Lung (tissue), 12 donors: ENCODE measurements around the gene ELAVL4. TPM values are rescaled to one million over a fixed set of nuclear protein-coding genes. Genes with fewer than 3 reads are reported as not detected.

Experiments used
- ATAC-seq: fragments of 200-7000 bp; cut with Tn5 transposase; one replicate; pipeline ENCODE4 v1.9.1; 2020; ENCODE audit warnings: moderate number of reproducible peaks; ENCODE audit not compliant: insufficient read depth, low FRiP score
- DNase-seq, 3 donors: peaks; one replicate each; pipeline ENCODE4 v3.0.0-alpha.2; 2013 to 2017
- H3K27ac ChIP-seq, 2 donors: one replicate each; pipeline ENCODE4 v1.5.1; 2013; ENCODE audit warnings: mild to moderate bottlenecking in 2 of 2, moderate library complexity in 2 of 2, control low read depth in 1 of 2, inconsistent platforms in 1 of 2, low read depth in 1 of 2, low read length in 1 of 2
- H3K27me3 ChIP-seq, 3 donors: one replicate each; pipeline ENCODE4 v1.5.1; 2013; ENCODE audit warnings: low read length in 2 of 3; ENCODE audit not compliant: control insufficient read depth in 3 of 3, insufficient read depth in 3 of 3
- H3K36me3 ChIP-seq, 4 donors: one replicate each; pipeline ENCODE4 v1.5.1; 2013; ENCODE audit warnings: low read length in 4 of 4, mild to moderate bottlenecking in 1 of 4, moderate library complexity in 1 of 4; ENCODE audit not compliant: control insufficient read depth in 4 of 4, insufficient read depth in 4 of 4
- H3K4me1 ChIP-seq, 5 donors: one replicate each; pipeline ENCODE4 v1.5.1; 2013; ENCODE audit warnings: low read length in 5 of 5, mild to moderate bottlenecking in 2 of 5, moderate library complexity in 1 of 5; ENCODE audit not compliant: control insufficient read depth in 5 of 5, insufficient read depth in 5 of 5
- H3K4me3 ChIP-seq: one replicate; pipeline ENCODE4 v1.5.1; 2013; ENCODE audit warnings: mild to moderate bottlenecking, control low read depth, moderate library complexity
- H3K9ac ChIP-seq, 2 donors: one replicate each; pipeline ENCODE4 v1.5.1; 2013; ENCODE audit warnings: low read length in 2 of 2, control low read depth in 1 of 2; ENCODE audit not compliant: insufficient read depth in 1 of 2
- H3K9me3 ChIP-seq, 4 donors: one replicate each; pipeline ENCODE4 v1.5.1; 2013; ENCODE audit warnings: low read length in 3 of 4, mild to moderate bottlenecking in 1 of 4, moderate library complexity in 1 of 4; ENCODE audit not compliant: control insufficient read depth in 4 of 4, insufficient read depth in 3 of 4
- WGBS, 2 donors: extraction: QIAGEN DNeasy Blood & Tissue Kit; methylation state at CpG; one replicate each; pipeline ENCODE4 v1.1.7; 2013; 5-methylcytosine and 5-hydroxymethylcytosine counted together
- polyA plus RNA-seq, 2 donors: library from polyadenylated mRNA; stranded (reverse); fragments of 200-250 nt; gene quantifications; one replicate each; pipeline ENCODE4 v1.2.1, GENCODE V29; 2013
- total RNA-seq, 2 donors: library from RNA; depleted of rRNA in 1 of 2; stranded (reverse); fragments of >200 nt in 1 of 2; gene quantifications; one replicate each; pipeline ENCODE4 v1.2.1, GENCODE V29; 2014 to 2021
- TF ChIP-seq, protein P1 (sequence below): IDR thresholded peaks from 2 replicates; pipeline ENCODE4 v1.5.1; 2012; ENCODE audit warnings: mild to moderate bottlenecking; ENCODE audit errors: control extremely low read depth, extremely low read depth
- donor health status: control.
- donor health status: control.
- donor health status: Bipolar disorder and iron deficiency.
- donor health status: healthy.
- donor health status: DM: yes; HTN: yes; CAD: no.

Gene ELAVL4
- total and polyA plus RNA-seq, 4 donors, result 0.03 to 0.74 (median 0.30) TPM

DNA sequence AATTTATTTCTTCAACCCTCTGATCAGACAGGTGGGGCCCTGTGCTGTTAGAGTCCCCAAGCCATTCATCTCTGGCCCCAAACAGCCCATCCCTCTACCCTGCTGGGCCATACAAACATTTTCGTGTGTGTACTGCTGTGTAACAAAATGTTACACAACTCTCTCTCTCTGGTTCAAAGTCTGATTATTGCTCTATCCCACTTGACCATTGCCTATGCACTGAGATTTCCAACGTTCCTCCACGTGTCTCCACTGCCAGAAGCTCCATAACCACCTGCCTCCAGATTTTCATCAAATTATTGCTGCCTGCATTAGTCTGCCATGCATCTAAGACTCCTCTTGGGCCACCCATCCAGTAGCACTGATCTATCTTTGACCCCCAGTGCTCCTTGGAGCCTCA lies 104.8 kb downstream of the ELAVL4 start:
- no peaks in the 10 kb centered on the region for H3K27me3 ChIP-seq
- H3K27ac ChIP-seq, result no peak overlapping the region
- ATAC-seq (no peak), DNase-seq (no peak)
- no peaks in the 10 kb centered on the region for H3K36me3 ChIP-seq
- no peaks in the 10 kb centered on the region for H3K4me1 ChIP-seq
- peaks cover 0 to 3% (median 0%) of the 10 kb centered on the region in 4 donors for H3K9me3 ChIP-seq
- no peak overlapping the region for H3K4me3 ChIP-seq
- H3K9ac ChIP-seq, result no peak overlapping the region
- WGBS, 2 donors, result 65 to 74% methylated on average over 3 of the region's 3 CpGs
- TF ChIP-seq, protein P1, sequence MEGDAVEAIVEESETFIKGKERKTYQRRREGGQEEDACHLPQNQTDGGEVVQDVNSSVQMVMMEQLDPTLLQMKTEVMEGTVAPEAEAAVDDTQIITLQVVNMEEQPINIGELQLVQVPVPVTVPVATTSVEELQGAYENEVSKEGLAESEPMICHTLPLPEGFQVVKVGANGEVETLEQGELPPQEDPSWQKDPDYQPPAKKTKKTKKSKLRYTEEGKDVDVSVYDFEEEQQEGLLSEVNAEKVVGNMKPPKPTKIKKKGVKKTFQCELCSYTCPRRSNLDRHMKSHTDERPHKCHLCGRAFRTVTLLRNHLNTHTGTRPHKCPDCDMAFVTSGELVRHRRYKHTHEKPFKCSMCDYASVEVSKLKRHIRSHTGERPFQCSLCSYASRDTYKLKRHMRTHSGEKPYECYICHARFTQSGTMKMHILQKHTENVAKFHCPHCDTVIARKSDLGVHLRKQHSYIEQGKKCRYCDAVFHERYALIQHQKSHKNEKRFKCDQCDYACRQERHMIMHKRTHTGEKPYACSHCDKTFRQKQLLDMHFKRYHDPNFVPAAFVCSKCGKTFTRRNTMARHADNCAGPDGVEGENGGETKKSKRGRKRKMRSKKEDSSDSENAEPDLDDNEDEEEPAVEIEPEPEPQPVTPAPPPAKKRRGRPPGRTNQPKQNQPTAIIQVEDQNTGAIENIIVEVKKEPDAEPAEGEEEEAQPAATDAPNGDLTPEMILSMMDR, result no peak

DNA sequence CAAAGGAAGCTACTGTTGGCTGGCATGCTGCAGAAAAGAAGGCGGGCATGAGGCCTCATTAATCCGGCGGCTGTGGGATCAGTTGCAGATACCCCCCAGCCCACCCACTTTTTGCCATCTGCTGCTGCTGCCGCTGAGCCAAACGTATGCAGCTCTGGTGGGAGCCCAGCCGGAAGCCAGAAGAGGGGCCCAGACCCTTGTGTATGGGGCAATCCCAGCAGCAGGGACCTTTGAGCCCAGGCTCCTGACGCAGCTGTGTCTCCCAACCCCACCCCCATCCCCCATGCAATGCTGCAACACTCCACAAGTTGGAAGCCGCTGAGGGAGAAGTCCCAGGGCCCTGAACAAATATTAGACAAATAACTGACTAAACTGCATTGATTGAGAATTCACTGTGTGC lies 106.0 kb downstream of the ELAVL4 start:
- TF ChIP-seq, protein P1, result no peak
- no peaks in the 10 kb centered on the region for H3K36me3 ChIP-seq
- H3K9me3 ChIP-seq, result peaks cover 0 to 2% (median 0%) of the 10 kb centered on the region in 4 donors
- no peak overlapping the region for H3K27ac ChIP-seq
- H3K4me1 ChIP-seq, result no peaks in the 10 kb centered on the region
- ATAC-seq (no peak), DNase-seq (no peak)
- 26 to 56% methylated on average over 8 of the region's 8 CpGs for WGBS, 2 donors
- H3K9ac ChIP-seq, result no peak overlapping the region
- no peaks in the 10 kb centered on the region for H3K27me3 ChIP-seq
- H3K4me3 ChIP-seq, result no peak overlapping the region

DNA sequence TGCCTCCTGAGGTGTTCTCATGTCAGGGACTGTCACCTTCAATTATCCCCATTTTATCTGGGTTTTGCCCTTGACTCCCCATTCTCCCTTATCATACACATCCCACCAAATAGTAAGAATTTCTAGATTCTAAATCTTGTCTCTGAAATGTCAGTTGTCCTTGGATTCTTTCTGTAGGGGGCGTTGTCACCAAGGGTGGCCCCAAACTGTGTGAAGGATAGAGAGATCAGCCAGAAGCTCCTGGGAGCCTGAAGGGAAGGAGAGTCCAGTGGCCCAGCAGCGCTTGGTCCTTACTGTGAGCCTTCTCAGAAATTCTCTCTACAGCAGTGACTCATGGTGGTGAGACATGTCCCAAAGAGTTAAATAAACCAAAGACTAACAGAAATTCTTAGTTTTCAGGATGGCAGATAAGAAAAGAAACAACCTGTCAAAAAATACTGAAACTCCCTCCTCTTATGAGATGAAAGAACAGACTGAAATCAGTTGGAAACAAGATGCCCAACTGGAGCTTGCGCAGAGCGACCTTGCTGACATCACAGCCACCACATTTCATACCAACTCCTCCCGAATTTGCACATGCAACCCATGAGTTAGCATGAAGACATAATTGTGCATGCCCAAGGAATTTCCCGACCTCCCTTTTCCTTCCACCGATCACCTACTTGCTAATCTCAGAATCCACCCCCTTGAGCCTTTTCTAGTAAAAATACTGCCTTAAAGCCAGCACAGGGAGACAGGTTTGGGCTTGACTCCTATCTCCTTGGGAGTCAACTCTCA lies 109.8 kb downstream of the ELAVL4 start:
- DNase-seq (no peak), ATAC-seq (no peak)
- H3K9me3 ChIP-seq, result no peaks in the 10 kb centered on the region
- no peak overlapping the region for H3K4me3 ChIP-seq
- no peaks in the 10 kb centered on the region for H3K27me3 ChIP-seq
- H3K4me1 ChIP-seq, result no peaks in the 10 kb centered on the region
- WGBS, 2 donors, result 86 to 91% methylated on average over 7 of the region's 7 CpGs
- H3K9ac ChIP-seq, result no peak overlapping the region
- no peaks in the 10 kb centered on the region for H3K36me3 ChIP-seq
- no peak overlapping the region for H3K27ac ChIP-seq
- TF ChIP-seq, protein P1, result no peak
